A673 (cell line): ENCODE data around the gene KLHDC9. TPM values are rescaled to one million over a fixed set of nuclear protein-coding genes. Genes with fewer than 3 reads are reported as not detected.

Experiments
- BruUV-seq: library from RNA; stranded (reverse); fragments of 400-500 nt; replicated peaks from 2 replicates; lab custom pipeline; 2021; lab: Mats Ljungman, UMichigan
- CTCF ChIA-PET: fragments of 300-600 bp; sonication (Branson Sonifier 250); formaldehyde crosslinking; loops from one replicate; lab custom pipeline; 2022; ENCODE audit warnings: antibody characterized with exemption; lab: Charles Lee
- POLR2A ChIA-PET: fragments of 300-600 bp; sonication (Branson Sonifier 250); formaldehyde crosslinking; loops from one replicate; lab custom pipeline; 2022; ENCODE audit warnings: antibody characterized with exemption; ENCODE audit not compliant: low non-redundant PET; lab: Charles Lee
- DNase-seq: peaks from one replicate; pipeline ENCODE4 v3.0.0-alpha.2; 2015; ENCODE audit warnings: low spot score
- H3K27ac ChIP-seq: fragments of 200-600 bp; sonication (generic); 2 replicates; pipeline ENCODE4 v1.5.1; 2016; ENCODE audit warnings: mixed run types, low read depth, mild to moderate bottlenecking, mixed read lengths, antibody characterized with exemption, low read length; ENCODE audit not compliant: poor library complexity, severe bottlenecking
- H3K27me3 ChIP-seq: fragments of 200-600 bp; sonication (generic); replicated peaks from 2 replicates; pipeline ENCODE4 v1.6.1; 2017; ENCODE audit warnings: mixed run types, low read depth, mild to moderate bottlenecking, mixed read lengths, antibody characterized with exemption, low read length; ENCODE audit not compliant: insufficient read depth, poor library complexity
- H3K36me3 ChIP-seq: fragments of 200-600 bp; sonication (generic); 2 replicates; pipeline ENCODE4 v1.6.1; 2016; ENCODE audit warnings: mixed run types, mild to moderate bottlenecking, mixed read lengths, antibody characterized with exemption, low read length; ENCODE audit not compliant: insufficient read depth, poor library complexity, severe bottlenecking
- H3K4me1 ChIP-seq: fragments of 200-600 bp; sonication (generic); 2 replicates; pipeline ENCODE4 v1.6.1; 2017; ENCODE audit warnings: mixed run types, mild to moderate bottlenecking, mixed read lengths, antibody characterized with exemption, low read length; ENCODE audit not compliant: insufficient read depth, poor library complexity, severe bottlenecking
- H3K4me3 ChIP-seq: fragments of 200-600 bp; sonication (generic); 2 replicates; pipeline ENCODE4 v1.5.1; 2016; ENCODE audit warnings: low read depth, mixed run types, mild to moderate bottlenecking, mixed read lengths, low read length; ENCODE audit not compliant: poor library complexity, severe bottlenecking
- H3K9me3 ChIP-seq: fragments of 200-600 bp; sonication (generic); 2 replicates; pipeline ENCODE4 v1.6.1; 2016; ENCODE audit warnings: mixed run types, low read depth, mild to moderate bottlenecking, mixed read lengths, antibody characterized with exemption, low read length; ENCODE audit not compliant: poor library complexity, severe bottlenecking
- CTCF ChIP-seq: fragments of 300-800, 200-600 bp; sonication (generic); conservative IDR thresholded peaks from 2 replicates; pipeline ENCODE4 v1.5.1; 2017; ENCODE audit warnings: low read depth, mild to moderate bottlenecking, antibody characterized with exemption, low read length, moderate library complexity, mixed read lengths
- EZH2 ChIP-seq: fragments of 200-600 bp; sonication (generic); IDR thresholded peaks from 2 replicates; pipeline ENCODE4 v1.6.1; 2017; ENCODE audit warnings: borderline replicate concordance, low read depth, mild to moderate bottlenecking, mixed read lengths, antibody characterized with exemption, low read length; ENCODE audit not compliant: poor library complexity, severe bottlenecking
- intact Hi-C: fragments of 100-400 bp; cut with micrococcal nuclease; formaldehyde crosslinking; loops from one replicate; pipeline ENCODE4 v1.10.0; 2022; ENCODE audit not compliant: unreplicated experiment
- total RNA-seq: library from RNA; stranded (reverse); gene quantifications from 2 replicates; pipeline ENCODE4 v1.2.3, GENCODE V29; 2021

The KLHDC9 gene
- total RNA-seq, 1 experiment from 2014 or later: 1.7 TPM

- CTCF ChIA-PET: no interaction called here
- BruUV-seq: no TSS peak
- H3K27ac ChIP-seq: no peak overlapping the region
- intact Hi-C loops: no loop called here
- no peaks in the 10 kb centered on the region for H3K36me3 ChIP-seq
- H3K27me3 ChIP-seq: no peaks in the 10 kb centered on the region
- H3K4me1 ChIP-seq: no peaks in the 10 kb centered on the region
- no peaks in the 10 kb centered on the region for H3K9me3 ChIP-seq
- H3K4me3 ChIP-seq: no peak overlapping the region
- POLR2A ChIA-PET: no interaction called here
- DNase-seq: no peak
- no peak for TF ChIP-seq CTCF
- TF ChIP-seq EZH2: no peak
Measured at GRCh38 chr1:161080441-161081405, 17.4 kb upstream of the KLHDC9 start.

GRCh38 chr1:161081519-161081918 is 16.6 kb upstream of the KLHDC9 start:
- Histone ChIP-seq H3K9me3 (no peaks in the 10 kb centered on the region), H3K27ac (no peak overlapping the region), H3K4me3 (no peak overlapping the region), H3K36me3 (no peaks in the 10 kb centered on the region), H3K4me1 (no peaks in the 10 kb centered on the region), H3K27me3 (no peaks in the 10 kb centered on the region)
- no peak for TF ChIP-seq CTCF
- no peak for TF ChIP-seq EZH2
- no peak for DNase-seq
- POLR2A ChIA-PET: no interaction called here
- intact Hi-C loops: no loop called here
- CTCF ChIA-PET: no interaction called here
- no TSS peak for BruUV-seq

- no peak overlapping the region for H3K4me3 ChIP-seq
- TF ChIP-seq CTCF: no peak
- no peak for TF ChIP-seq EZH2
- no peaks in the 10 kb centered on the region for H3K27me3 ChIP-seq
- H3K27ac ChIP-seq: no peak overlapping the region
- H3K4me1 ChIP-seq: no peaks in the 10 kb centered on the region
- ChIA-PET CTCF (no interaction called here), POLR2A (no interaction called here)
- DNase-seq: no peak
- intact Hi-C loops: no loop called here
- no peaks in the 10 kb centered on the region for H3K36me3 ChIP-seq
- H3K9me3 ChIP-seq: no peaks in the 10 kb centered on the region
- BruUV-seq: no TSS peak
Measured at GRCh38 chr1:161082483-161082882, 15.7 kb upstream of the KLHDC9 start.
